T-helper 17 cell (primary cell): Measurements from ENCODE around the gene KRT24. TPM values are rescaled to one million over a fixed set of nuclear protein-coding genes. Genes with fewer than 3 reads are reported as not detected.

ENCODE experiments used
- total RNA-seq, 4 donors: library from RNA in 2 of 4; stranded (reverse) in 2 of 4; gene quantifications; one replicate each; pipeline ENCODE4 v1.2.3 and lab custom pipeline; 2022 to 2026

KRT24 gene
- total RNA-seq, 2 donors from 2014 or later: not detected

Other genes starting within 250 kb of the KRT24 start
- 1 to 10 TPM in 1 of 2 donors, under 1 TPM in 1; 0.77 to 1.7 TPM for gene TNS4, start 202.1 kb downstream of the KRT24 start, total RNA-seq
- 100 to 1,000 TPM; 165 to 182 TPM for gene CCR7, start 138.3 kb downstream of the KRT24 start, total RNA-seq
- gene SMARCE1, start 55.9 kb downstream of the KRT24 start, total RNA-seq: 10 to 100 TPM; 60.0 to 77.5 TPM
- gene KRT222, start 38.6 kb downstream of the KRT24 start, total RNA-seq: not detected
- gene KRT25, start 51.6 kb upstream of the KRT24 start, total RNA-seq: not detected
- gene KRT26, start 68.4 kb upstream of the KRT24 start, total RNA-seq: not detected
- not detected for gene KRT27, start 78.8 kb upstream of the KRT24 start, total RNA-seq
- gene KRT28, start 96.2 kb upstream of the KRT24 start, total RNA-seq: not detected
- 10 to 100 TPM; 25.2 to 28.3 TPM for gene KRT10, start 118.9 kb upstream of the KRT24 start, total RNA-seq
- not detected for gene KRT12, start 163.5 kb upstream of the KRT24 start, total RNA-seq
- gene KRT20, start 181.5 kb upstream of the KRT24 start, total RNA-seq: not detected
- not detected for gene KRT23, start 233.9 kb upstream of the KRT24 start, total RNA-seq